ENCODE measurements around the gene MDGA2.

Gene MDGA2

DNA sequence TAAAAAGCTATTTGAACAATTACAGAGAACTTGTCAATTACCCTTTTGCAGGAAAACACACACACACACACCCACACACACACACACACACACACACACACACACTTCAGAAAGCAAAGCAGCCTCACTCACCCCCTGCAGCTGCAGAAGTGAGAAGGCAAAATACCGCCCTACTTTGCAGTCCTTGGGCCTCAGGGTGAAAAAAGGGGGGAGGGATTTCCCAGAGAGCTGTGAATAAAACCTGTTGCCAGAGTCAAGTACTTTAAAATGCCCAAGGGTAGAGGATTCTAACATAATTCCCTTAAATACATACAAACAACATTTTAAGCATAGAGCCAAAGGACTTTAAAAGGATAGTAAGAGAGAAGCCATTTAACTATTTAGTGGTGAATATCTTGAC is 285.9 kb downstream of the MDGA2 start:
- peak; percentile 23 for DNase-seq (ENCODE audit: low read depth)
- TF ChIP-seq, protein P1, sequence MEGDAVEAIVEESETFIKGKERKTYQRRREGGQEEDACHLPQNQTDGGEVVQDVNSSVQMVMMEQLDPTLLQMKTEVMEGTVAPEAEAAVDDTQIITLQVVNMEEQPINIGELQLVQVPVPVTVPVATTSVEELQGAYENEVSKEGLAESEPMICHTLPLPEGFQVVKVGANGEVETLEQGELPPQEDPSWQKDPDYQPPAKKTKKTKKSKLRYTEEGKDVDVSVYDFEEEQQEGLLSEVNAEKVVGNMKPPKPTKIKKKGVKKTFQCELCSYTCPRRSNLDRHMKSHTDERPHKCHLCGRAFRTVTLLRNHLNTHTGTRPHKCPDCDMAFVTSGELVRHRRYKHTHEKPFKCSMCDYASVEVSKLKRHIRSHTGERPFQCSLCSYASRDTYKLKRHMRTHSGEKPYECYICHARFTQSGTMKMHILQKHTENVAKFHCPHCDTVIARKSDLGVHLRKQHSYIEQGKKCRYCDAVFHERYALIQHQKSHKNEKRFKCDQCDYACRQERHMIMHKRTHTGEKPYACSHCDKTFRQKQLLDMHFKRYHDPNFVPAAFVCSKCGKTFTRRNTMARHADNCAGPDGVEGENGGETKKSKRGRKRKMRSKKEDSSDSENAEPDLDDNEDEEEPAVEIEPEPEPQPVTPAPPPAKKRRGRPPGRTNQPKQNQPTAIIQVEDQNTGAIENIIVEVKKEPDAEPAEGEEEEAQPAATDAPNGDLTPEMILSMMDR (conservative IDR thresholded peaks at IDR 0.05; ENCODE audit: low read depth, low read length): no peak
- no peak overlapping the region for H3K4me3 ChIP-seq (ENCODE audit: low read depth, low read length)

GRCh38 chr14:47366006-47366405 is 309.4 kb downstream of the MDGA2 start:
- no peak overlapping the region for H3K4me3 ChIP-seq (ENCODE audit: low read depth, low read length)
- TF ChIP-seq, protein P1 (conservative IDR thresholded peaks at IDR 0.05; ENCODE audit: low read depth, low read length): no peak
- no peak for DNase-seq (ENCODE audit: low read depth)

DNA sequence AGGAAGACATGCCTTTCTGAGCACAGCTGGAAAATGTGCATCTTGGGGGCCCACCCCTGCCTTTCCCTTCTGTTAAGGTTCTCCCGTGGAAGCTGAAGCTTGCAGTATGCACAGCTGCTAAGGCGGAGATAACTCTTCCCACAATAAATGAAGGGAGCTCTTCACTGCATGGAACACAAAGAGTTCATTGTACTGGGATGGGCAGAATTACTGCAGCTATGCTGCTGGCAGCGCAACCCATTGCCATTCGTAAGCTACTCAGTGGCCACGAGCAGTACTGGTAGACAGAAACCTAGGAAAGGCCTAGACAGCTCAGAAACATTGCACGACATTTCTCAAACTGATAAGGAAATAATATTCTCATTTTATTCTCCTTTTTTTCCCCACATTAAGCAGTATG is 310.2 kb downstream of the MDGA2 start:
- TF ChIP-seq, protein P1 (conservative IDR thresholded peaks at IDR 0.05; ENCODE audit: low read depth, low read length): no peak
- no peak overlapping the region for H3K4me3 ChIP-seq (ENCODE audit: low read depth, low read length)
- no peak for DNase-seq (ENCODE audit: low read depth)

- no peak overlapping the region for H3K4me3 ChIP-seq (ENCODE audit: low read depth, low read length)
- TF ChIP-seq, protein P1 (conservative IDR thresholded peaks at IDR 0.05; ENCODE audit: low read depth, low read length): no peak
- no peak for DNase-seq (ENCODE audit: low read depth)
Measured at GRCh38 chr14:47353186-47353585, 322.2 kb downstream of the MDGA2 start.

GRCh38 chr14:47346849-47347248 is 328.6 kb downstream of the MDGA2 start:
- no peak overlapping the region for H3K4me3 ChIP-seq (ENCODE audit: low read depth, low read length)
- TF ChIP-seq, protein P1 (conservative IDR thresholded peaks at IDR 0.05; ENCODE audit: low read depth, low read length): no peak
- DNase-seq (ENCODE audit: low read depth): no peak

GRCh38 chr14:47345016-47345415 is 330.4 kb downstream of the MDGA2 start:
- no peak for DNase-seq (ENCODE audit: low read depth)
- TF ChIP-seq, protein P1 (conservative IDR thresholded peaks at IDR 0.05; ENCODE audit: low read depth, low read length): no peak
- no peak overlapping the region for H3K4me3 ChIP-seq (ENCODE audit: low read depth, low read length)

DNA sequence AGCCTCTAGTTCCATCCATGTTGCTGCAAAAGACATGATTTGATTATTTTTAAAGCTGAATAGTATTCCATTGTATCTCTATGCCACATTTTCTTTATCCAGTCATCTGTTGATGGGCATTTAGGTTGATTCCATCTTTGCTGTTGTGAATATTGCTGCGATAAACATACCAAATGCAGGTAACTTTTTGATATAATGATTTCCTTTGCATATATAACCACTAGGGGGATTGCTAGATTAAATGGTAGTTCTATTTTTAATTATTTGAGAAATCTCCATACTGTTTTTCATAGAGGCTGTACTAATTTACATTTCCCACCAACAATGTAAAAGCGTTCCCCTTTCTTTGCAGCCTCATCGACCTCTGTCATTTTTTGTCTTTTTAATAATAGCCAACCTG is 342.5 kb downstream of the MDGA2 start:
- TF ChIP-seq, protein P1 (conservative IDR thresholded peaks at IDR 0.05; ENCODE audit: low read depth, low read length): no peak
- DNase-seq (ENCODE audit: low read depth): peak; percentile 1
- no peak overlapping the region for H3K4me3 ChIP-seq (ENCODE audit: low read depth, low read length)
